HuH-7 (cell line): ENCODE measurements around the gene NUP188.
A peak's percentile ranks its signal among the peaks of the same experiment; 100 is the strongest.
"Not testable (repeated sequence)": the region's sequence is repeated elsewhere in the genome, so short reads cannot be mapped to it uniquely, and the experiment has no call there.

Experiments
- DNase-seq: peaks from one replicate; pipeline ENCODE4 v3.0.0; 2011; ENCODE audit warnings: low spot score

Gene NUP188

GRCh38 chr9:128943832-128944620 lies 3.5 kb upstream of the NUP188 start:
- DNase-seq, result no peak

GRCh38 chr9:128944966-128945365 lies 2.5 kb upstream of the NUP188 start:
- DNase-seq, result not testable (repeated sequence)

- DNase-seq, result no peak
Observed at GRCh38 chr9:128945798-128946501, 1.5 kb upstream of the NUP188 start.

GRCh38 chr9:128946571-128947276 lies 775 bp upstream of the NUP188 start:
- no peak for DNase-seq

- DNase-seq, result no peak
Observed at GRCh38 chr9:128947277-128947526, 297 bp upstream of the NUP188 start.

- not testable (repeated sequence) for DNase-seq
Observed at GRCh38 chr9:128961403-128961802, 13.9 kb downstream of the NUP188 start.

- no peak for DNase-seq
Observed at GRCh38 chr9:128969491-128969890, 22.0 kb downstream of the NUP188 start.

GRCh38 chr9:128972956-128973355 lies 25.5 kb downstream of the NUP188 start:
- DNase-seq, result no peak

- DNase-seq, result no peak
Observed at GRCh38 chr9:128979111-128979510, 31.6 kb downstream of the NUP188 start.

- no peak for DNase-seq
Observed at GRCh38 chr9:128983536-128983935, 36.0 kb downstream of the NUP188 start.

- DNase-seq, result no peak
Observed at GRCh38 chr9:128986671-128987070, 39.2 kb downstream of the NUP188 start.

GRCh38 chr9:128987805-128988204 lies 40.3 kb downstream of the NUP188 start:
- DNase-seq, result no peak

- DNase-seq, result no peak
Observed at GRCh38 chr9:128992995-128993394, 45.5 kb downstream of the NUP188 start.

- no peak for DNase-seq
Observed at GRCh38 chr9:128995791-128996190, 48.3 kb downstream of the NUP188 start.

- no peak for DNase-seq
Observed at GRCh38 chr9:128998462-128998861, 51.0 kb downstream of the NUP188 start.

GRCh38 chr9:128999581-129000206 lies 52.2 kb downstream of the NUP188 start:
- DNase-seq, result no peak

GRCh38 chr9:129001504-129002325 lies 54.2 kb downstream of the NUP188 start:
- no peak for DNase-seq

- DNase-seq, result no peak
Observed at GRCh38 chr9:129002992-129003391, 55.5 kb downstream of the NUP188 start.

GRCh38 chr9:129004173-129004572 lies 56.7 kb downstream of the NUP188 start:
- not testable (repeated sequence) for DNase-seq

GRCh38 chr9:129005336-129005997 lies 58.0 kb downstream of the NUP188 start:
- DNase-seq, result no peak

- DNase-seq, result peak; percentile 96
Observed at GRCh38 chr9:129006328-129007034, 59.0 kb downstream of the NUP188 start.
